GM12875 (cell line): Measurements from ENCODE around the gene SLC2A11.

Experiments
- H3K4me3 ChIP-seq: one replicate; pipeline ENCODE4 v1.5.1; 2011; ENCODE audit warnings: low read depth, low read length, control low read depth
- CTCF ChIP-seq: IDR thresholded peaks from 2 replicates; pipeline ENCODE4 v1.5.1; 2011; ENCODE audit warnings: low read depth, mild to moderate bottlenecking, control low read depth, inconsistent platforms, low read length, moderate library complexity, borderline replicate concordance; ENCODE audit not compliant: insufficient read depth

Gene SLC2A11

GRCh38 chr22:23827351-23827995 lies 30.2 kb upstream of the SLC2A11 start:
- no peak for TF ChIP-seq CTCF
- H3K4me3 ChIP-seq, result no peak overlapping the region

- TF ChIP-seq CTCF, result no peak
- H3K4me3 ChIP-seq, result no peak overlapping the region
Measured at GRCh38 chr22:23828800-23829680, 28.6 kb upstream of the SLC2A11 start.

- H3K4me3 ChIP-seq, result no peak overlapping the region
- no peak for TF ChIP-seq CTCF
Measured at GRCh38 chr22:23829845-23830372, 27.8 kb upstream of the SLC2A11 start.

- no peak for TF ChIP-seq CTCF
Measured at GRCh38 chr22:23831261-23831660, 26.4 kb upstream of the SLC2A11 start.

GRCh38 chr22:23831781-23832180 lies 25.9 kb upstream of the SLC2A11 start:
- H3K4me3 ChIP-seq, result no peak overlapping the region
- TF ChIP-seq CTCF, result no peak

More at GRCh38 chr22:23831261-23831660, 26.4 kb upstream of the SLC2A11 start:
- H3K4me3 ChIP-seq, result no peak overlapping the region

GRCh38 chr22:23832226-23833016 lies 25.3 kb upstream of the SLC2A11 start:
- TF ChIP-seq CTCF, result no peak
- H3K4me3 ChIP-seq, result no peak overlapping the region
